ENCODE results near the gene WDR53. TPM values are rescaled to one million over a fixed set of nuclear protein-coding genes. Genes with fewer than 3 reads are reported as not detected.
A peak's percentile ranks its signal among the peaks of the same experiment; 100 is the strongest.
"Not testable (repeated sequence)": the region's sequence is repeated elsewhere in the genome, so short reads cannot be mapped to it uniquely, and the experiment has no call there.

WDR53 gene
- total RNA-seq, 1 donor from 2014 or later = 22.2 TPM

DNA sequence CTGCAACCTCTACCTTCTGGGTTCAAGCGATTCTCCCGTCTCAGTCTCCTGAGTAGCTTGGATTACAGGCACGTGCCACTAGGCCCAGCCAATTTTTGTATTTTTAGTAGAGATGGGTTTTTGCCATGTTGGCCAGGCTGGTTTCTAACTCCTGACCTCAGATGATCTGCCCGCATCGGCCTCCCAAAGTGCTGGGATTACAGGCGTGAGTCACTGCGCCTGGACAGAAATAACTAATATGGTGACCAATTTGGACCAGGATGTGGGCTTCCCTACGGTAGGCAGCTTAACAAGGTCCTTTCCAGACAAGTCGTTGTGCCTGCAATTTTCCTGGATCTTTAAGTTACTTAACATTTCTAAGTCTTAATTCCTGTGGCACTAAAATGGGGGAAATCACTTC, 14.8 kb downstream of the WDR53 start:
- TF ChIP-seq CTCF (IDR thresholded peaks at IDR 0.05; ENCODE audit: unreplicated experiment) = no peak
- Mint-ChIP-seq H3K36me3 (ENCODE audit: low read depth, unreplicated experiment) (peaks cover 18% of the 10 kb centered on the region), H3K27me3 (ENCODE audit: unreplicated experiment) (no peaks in the 10 kb centered on the region), H3K4me1 (ENCODE audit: unreplicated experiment) (peaks cover 7% of the 10 kb centered on the region), H3K4me3 (ENCODE audit: unreplicated experiment) (no peak overlapping the region), H3K9me3 (ENCODE audit: unreplicated experiment) (peaks cover 8% of the 10 kb centered on the region), H3K27ac (ENCODE audit: unreplicated experiment) (no peak overlapping the region)
- no peak for DNase-seq (ENCODE audit: low spot score)

GRCh38 chr3:196552253-196552652, 16.1 kb downstream of the WDR53 start:
- H3K36me3 Mint-ChIP-seq (ENCODE audit: low read depth, unreplicated experiment) = peaks cover 23% of the 10 kb centered on the region
- TF ChIP-seq CTCF (IDR thresholded peaks at IDR 0.05; ENCODE audit: unreplicated experiment) = no peak
- DNase-seq (ENCODE audit: low spot score) = no peak
- H3K9me3 Mint-ChIP-seq (ENCODE audit: unreplicated experiment) = peaks cover 17% of the 10 kb centered on the region
- H3K27ac Mint-ChIP-seq (ENCODE audit: unreplicated experiment) = no peak overlapping the region
- H3K27me3 Mint-ChIP-seq (ENCODE audit: unreplicated experiment) = no peaks in the 10 kb centered on the region
- H3K4me1 Mint-ChIP-seq (ENCODE audit: unreplicated experiment) = peaks cover 7% of the 10 kb centered on the region
- H3K4me3 Mint-ChIP-seq (ENCODE audit: unreplicated experiment) = no peak overlapping the region

DNA sequence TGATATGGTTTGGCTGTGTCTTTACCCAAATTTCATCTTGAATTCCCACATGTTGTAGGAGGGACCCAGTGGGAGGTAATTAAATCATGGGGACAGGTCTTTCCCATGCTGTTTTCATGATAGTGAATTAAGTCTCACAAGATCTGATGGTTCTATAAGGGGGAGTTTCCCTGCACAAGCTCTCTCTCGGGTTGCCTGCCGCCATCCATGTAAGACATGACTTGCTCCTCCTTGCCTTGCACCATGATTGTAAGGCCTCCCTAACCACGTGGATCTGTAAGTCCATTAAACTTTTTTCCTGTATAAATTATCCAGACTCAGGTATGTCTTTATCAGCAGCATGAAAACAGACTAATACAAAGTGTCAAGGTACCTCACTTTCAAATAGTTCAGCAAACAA, 18.2 kb downstream of the WDR53 start:
- Mint-ChIP-seq H3K4me3 (ENCODE audit: unreplicated experiment) (peak overlapping the region; percentile 69), H3K9me3 (ENCODE audit: unreplicated experiment) (peaks cover 18% of the 10 kb centered on the region), H3K36me3 (ENCODE audit: low read depth, unreplicated experiment) (peaks cover 23% of the 10 kb centered on the region)
- not testable (repeated sequence) for H3K27me3 Mint-ChIP-seq (ENCODE audit: unreplicated experiment); H3K4me1 Mint-ChIP-seq (ENCODE audit: unreplicated experiment); DNase-seq (ENCODE audit: low spot score); H3K27ac Mint-ChIP-seq (ENCODE audit: unreplicated experiment)

DNA sequence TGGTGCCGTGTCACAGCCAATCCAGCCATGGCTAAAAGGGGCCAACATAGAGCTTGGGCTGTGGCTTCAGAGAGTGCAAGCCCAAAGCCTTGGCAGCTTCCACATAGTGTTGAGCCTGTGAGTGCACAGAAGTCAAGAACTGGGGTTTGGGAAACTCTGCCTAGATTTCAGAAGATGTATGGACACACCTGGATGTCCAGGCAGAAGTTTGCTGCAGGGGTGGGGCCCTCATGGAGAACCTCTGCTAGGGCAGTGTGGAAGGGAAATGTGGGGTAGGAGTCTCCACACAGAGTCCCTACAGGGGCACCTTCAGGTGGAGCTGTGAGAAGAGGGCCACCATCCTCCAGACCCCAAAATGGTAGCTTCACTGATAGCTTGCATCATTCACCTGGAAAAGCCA, 19.0 kb downstream of the WDR53 start:
- not testable (repeated sequence) for H3K27me3 Mint-ChIP-seq (ENCODE audit: unreplicated experiment)

DNA sequence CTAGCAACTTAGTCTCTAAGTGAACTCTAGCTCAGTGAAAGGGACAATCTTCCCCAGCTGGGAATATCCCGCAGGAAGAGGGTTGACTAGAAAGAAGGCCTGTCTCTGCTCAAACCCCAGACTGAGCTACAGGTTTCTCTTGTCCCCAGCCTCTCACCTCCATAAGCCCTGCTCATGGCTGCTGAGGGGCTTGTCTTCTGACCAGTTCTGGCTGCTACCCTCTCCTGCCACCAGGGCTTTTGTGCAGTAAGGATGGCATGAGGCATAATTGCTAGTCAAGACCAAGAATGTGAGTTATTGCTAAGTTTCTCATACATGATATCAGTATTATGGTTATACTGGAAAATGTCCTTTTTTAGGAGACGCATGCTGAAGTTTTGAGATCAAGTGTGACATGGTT, 21.3 kb downstream of the WDR53 start:
- Mint-ChIP-seq H3K9me3 (ENCODE audit: unreplicated experiment) (peaks cover 18% of the 10 kb centered on the region), H3K4me1 (ENCODE audit: unreplicated experiment) (no peaks in the 10 kb centered on the region), H3K27ac (ENCODE audit: unreplicated experiment) (no peak overlapping the region), H3K4me3 (ENCODE audit: unreplicated experiment) (no peak overlapping the region), H3K36me3 (ENCODE audit: low read depth, unreplicated experiment) (peaks cover 17% of the 10 kb centered on the region), H3K27me3 (ENCODE audit: unreplicated experiment) (no peaks in the 10 kb centered on the region)
- no peak for TF ChIP-seq CTCF (IDR thresholded peaks at IDR 0.05; ENCODE audit: unreplicated experiment)
- no peak for DNase-seq (ENCODE audit: low spot score)

More for the DNA sequence above, 19.0 kb downstream of the WDR53 start:
- peaks cover 21% of the 10 kb centered on the region for H3K36me3 Mint-ChIP-seq (ENCODE audit: low read depth, unreplicated experiment)
- peaks cover 18% of the 10 kb centered on the region for H3K9me3 Mint-ChIP-seq (ENCODE audit: unreplicated experiment)
- H3K4me1 Mint-ChIP-seq (ENCODE audit: unreplicated experiment); H3K27ac Mint-ChIP-seq (ENCODE audit: unreplicated experiment); H3K4me3 Mint-ChIP-seq (ENCODE audit: unreplicated experiment); DNase-seq (ENCODE audit: low spot score): not testable (repeated sequence)

GRCh38 chr3:196546537-196546936, 21.8 kb downstream of the WDR53 start:
- no peaks in the 10 kb centered on the region for H3K27me3 Mint-ChIP-seq (ENCODE audit: unreplicated experiment)
- no peak overlapping the region for H3K27ac Mint-ChIP-seq (ENCODE audit: unreplicated experiment)
- no peak for DNase-seq (ENCODE audit: low spot score)
- TF ChIP-seq CTCF (IDR thresholded peaks at IDR 0.05; ENCODE audit: unreplicated experiment) = no peak
- H3K36me3 Mint-ChIP-seq (ENCODE audit: low read depth, unreplicated experiment) = peaks cover 17% of the 10 kb centered on the region
- H3K4me3 Mint-ChIP-seq (ENCODE audit: unreplicated experiment) = no peak overlapping the region
- no peaks in the 10 kb centered on the region for H3K4me1 Mint-ChIP-seq (ENCODE audit: unreplicated experiment)
- peaks cover 18% of the 10 kb centered on the region for H3K9me3 Mint-ChIP-seq (ENCODE audit: unreplicated experiment)
